ENCODE results near the gene RPLP1.

The RPLP1 gene

DNA sequence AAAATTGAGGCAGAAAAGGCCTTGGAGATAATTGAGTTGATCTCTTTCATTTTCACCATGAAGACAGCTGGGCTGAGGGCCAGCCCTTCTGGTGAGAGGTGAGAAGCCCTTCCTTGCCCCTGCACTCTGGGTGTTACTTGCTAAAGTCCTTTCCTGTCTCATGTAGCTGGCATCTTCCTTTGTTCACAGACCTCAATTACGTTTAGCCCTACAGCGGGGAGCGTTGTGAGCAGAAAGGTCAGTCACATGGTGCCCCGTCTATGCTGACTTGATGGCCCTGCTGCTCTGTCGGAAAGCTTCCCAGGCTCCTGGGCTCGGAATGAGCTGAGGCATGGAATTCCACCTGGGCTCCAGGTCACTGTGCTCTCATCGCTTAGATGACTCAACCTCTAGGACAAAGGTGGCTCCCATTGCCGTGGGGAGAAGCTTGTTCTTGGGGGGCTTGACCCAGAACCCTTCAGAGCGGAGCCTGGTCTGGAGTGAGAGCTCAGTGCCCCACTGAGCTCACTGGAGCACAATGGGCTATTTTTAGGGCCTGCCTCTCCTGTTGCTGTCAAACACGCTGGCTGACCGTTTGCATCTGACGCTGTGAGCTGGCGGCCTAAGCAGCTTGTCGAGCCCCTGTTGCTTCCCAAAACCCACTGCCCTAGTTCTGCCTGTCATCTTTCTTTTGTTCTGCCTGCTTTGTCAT, 47.0 kb downstream of the RPLP1 start:
- DNase-seq = no peak

- DNase-seq = no peak
These were observed 47.7 kb downstream of the RPLP1 start for GRCh38 chr15:69500339-69500738.

DNA sequence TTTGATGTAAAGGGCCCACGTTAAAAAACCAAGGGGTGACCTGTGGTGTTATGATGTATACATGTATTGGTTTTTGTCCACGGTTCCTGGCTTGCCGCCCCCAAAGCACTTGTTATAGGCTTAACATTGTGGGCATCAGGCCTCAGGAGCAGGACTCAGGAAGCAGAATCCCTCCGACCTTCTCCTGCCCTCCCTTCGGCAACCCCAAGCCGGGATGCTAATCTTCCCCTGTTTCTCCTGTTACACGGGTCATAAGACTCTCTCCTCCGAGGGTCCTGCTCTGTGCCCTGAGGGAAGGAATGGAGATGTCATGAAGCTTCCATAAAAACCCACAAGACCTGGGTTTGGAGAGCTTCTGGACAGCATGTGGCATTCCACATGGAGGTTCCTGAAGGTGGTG, 48.8 kb downstream of the RPLP1 start:
- no peak for DNase-seq

- no peak for DNase-seq
These were observed 49.9 kb downstream of the RPLP1 start for GRCh38 chr15:69502470-69503045.

GRCh38 chr15:69504352-69505040, 51.9 kb downstream of the RPLP1 start:
- DNase-seq = no peak
